PC-3 (cell line): ENCODE results near the gene ASCC3. TPM values are rescaled to one million over a fixed set of nuclear protein-coding genes. Genes with fewer than 3 reads are reported as not detected.

Experiments used
- ATAC-seq: fragments of 200-7000 bp; cut with Tn5 transposase; 2 replicates; pipeline ENCODE4 v1.9.1; 2020; ENCODE audit warnings: mild to moderate bottlenecking, moderate library complexity
- BruUV-seq: library from RNA; stranded (reverse); fragments of 400-500 nt; replicated peaks from 2 replicates; lab custom pipeline; 2021; lab: Mats Ljungman, UMichigan
- CTCF ChIA-PET: fragments of 300-600 bp; sonication (Branson Sonifier 250); formaldehyde crosslinking; loops from one replicate; lab custom pipeline; 2022; ENCODE audit warnings: antibody characterized with exemption; lab: Charles Lee
- POLR2A ChIA-PET: fragments of 300-600 bp; sonication (Branson Sonifier 250); formaldehyde crosslinking; loops from one replicate; lab custom pipeline; 2022; ENCODE audit warnings: antibody characterized with exemption; ENCODE audit not compliant: unreplicated experiment; lab: Charles Lee
- DNase-seq: peaks from one replicate; pipeline ENCODE4 v3.0.0-alpha.2; 2015
- H2AFZ ChIP-seq: fragments of 300-600 bp; sonication (generic); 2 replicates; pipeline ENCODE4 v1.6.0; 2016; ENCODE audit warnings: antibody characterized with exemption, low read length
- H3F3A ChIP-seq: fragments of 300-600 bp; sonication (generic); one replicate; pipeline ENCODE4 v1.6.0; 2017; ENCODE audit warnings: antibody characterized with exemption, low read length, control low read depth, mild to moderate bottlenecking; ENCODE audit not compliant: unreplicated experiment
- H3K27ac ChIP-seq: fragments of 300-600 bp; sonication (generic); 2 replicates; pipeline ENCODE4 v1.5.1; 2016; ENCODE audit warnings: mild to moderate bottlenecking, low read length
- H3K27me3 ChIP-seq: fragments of 300-600 bp; sonication (generic); 2 replicates; pipeline ENCODE4 v1.6.1; 2016; ENCODE audit warnings: low read length, mixed read lengths
- H3K36me3 ChIP-seq: fragments of 300-600 bp; sonication (generic); 2 replicates; pipeline ENCODE4 v1.6.1; 2016; ENCODE audit warnings: low read depth, mixed run types, low read length, mixed read lengths
- H3K4me1 ChIP-seq: fragments of 300-600 bp; sonication (generic); 2 replicates; pipeline ENCODE4 v1.5.1; 2016; ENCODE audit warnings: low read length; ENCODE audit not compliant: insufficient read depth
- H3K4me2 ChIP-seq: fragments of 300-600 bp; sonication (generic); 2 replicates; pipeline ENCODE4 v1.6.0; 2016; ENCODE audit warnings: low read length
- H3K4me3 ChIP-seq: fragments of 300-600 bp; sonication (generic); 2 replicates; pipeline ENCODE4 v1.5.1; 2016; ENCODE audit warnings: mild to moderate bottlenecking, low read length, mixed read lengths
- H3K79me2 ChIP-seq: fragments of 300-600 bp; sonication (generic); 2 replicates; pipeline ENCODE4 v1.6.1; 2017; ENCODE audit warnings: low read length, mixed read lengths
- H3K9ac ChIP-seq: fragments of 300-600 bp; sonication (generic); 2 replicates; pipeline ENCODE4 v1.6.0; 2016; ENCODE audit warnings: mild to moderate bottlenecking, low read length
- H3K9me2 ChIP-seq: fragments of 300-600 bp; sonication (generic); replicated peaks from 2 replicates; pipeline ENCODE4 v1.6.1; 2016; ENCODE audit warnings: mixed run types, low read length, mixed read lengths
- H3K9me3 ChIP-seq: fragments of 300-600 bp; sonication (generic); 2 replicates; pipeline ENCODE4 v1.6.1; 2016; ENCODE audit warnings: low read length, mixed read lengths
- H4K20me1 ChIP-seq: fragments of 300-600 bp; sonication (generic); 2 replicates; pipeline ENCODE4 v1.6.1; 2016; ENCODE audit warnings: low read length, mixed read lengths
- EZH2 ChIP-seq: fragments of 300-600 bp; sonication (generic); IDR thresholded peaks from one replicate; pipeline ENCODE4 v1.6.1; 2017; ENCODE audit warnings: antibody characterized with exemption, mild to moderate bottlenecking, low read length; ENCODE audit not compliant: unreplicated experiment
- EZH2phosphoT487 ChIP-seq: fragments of 300-600 bp; sonication (generic); IDR thresholded peaks from 2 replicates; pipeline ENCODE4 v1.6.1; 2018; ENCODE audit warnings: mild to moderate bottlenecking, antibody characterized with exemption, low read length, borderline replicate concordance
- intact Hi-C: fragments of 100-400 bp; cut with micrococcal nuclease; formaldehyde crosslinking; loops from 2 replicates; pipeline ENCODE4 v1.9.0; 2023
- total RNA-seq: library from RNA; depleted of rRNA; stranded (reverse); fragments of >200 nt; gene quantifications from 2 replicates; pipeline ENCODE4 v1.2.3, GENCODE V29; 2014
- TF ChIP-seq, protein P1 (sequence below): fragments of 300-600 bp; sonication (generic); conservative IDR thresholded peaks from 2 replicates; pipeline ENCODE4 v1.5.1; 2017; ENCODE audit warnings: antibody characterized with exemption, low read depth, mild to moderate bottlenecking, low read length

Gene ASCC3
- total RNA-seq, 1 experiment from 2014 or later = 27.7 TPM

DNA sequence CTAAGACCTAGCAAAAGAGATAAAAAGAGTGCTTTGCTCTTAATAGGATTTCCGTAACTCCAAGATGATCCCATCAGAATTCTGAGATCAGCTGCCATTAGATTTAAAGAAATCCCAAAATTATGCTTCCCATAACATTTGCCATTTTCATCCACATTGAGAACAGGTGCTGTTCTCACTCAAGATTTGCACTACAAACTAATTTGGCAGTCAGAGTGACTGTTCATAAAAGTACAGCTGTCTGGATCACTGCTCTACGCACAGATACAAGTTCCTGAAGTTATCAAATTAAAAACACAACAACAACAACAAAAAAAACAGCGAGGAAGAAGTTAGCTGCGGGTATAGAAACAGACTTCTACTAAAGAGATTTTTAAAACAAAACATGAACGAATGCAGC is 58.1 kb downstream of the ASCC3 start:
- no TSS peak for BruUV-seq
- Histone ChIP-seq H3K9me2 (no peaks in the 10 kb centered on the region), H3K79me2 (0 out of 2 replicates have a peak, but pooled peaks cover 12% of the 10 kb centered on the region), H3K9ac (no peak overlapping the region), H3K27me3 (no peaks in the 10 kb centered on the region), H3K4me3 (no peak overlapping the region), H3K27ac (no peak overlapping the region), H3K9me3 (no peaks in the 10 kb centered on the region), H4K20me1 (no peaks in the 10 kb centered on the region), H3K4me2 (no peak overlapping the region), H3K36me3 (no peaks in the 10 kb centered on the region), H3F3A (no peaks in the 10 kb centered on the region), H2AFZ (no peak overlapping the region), H3K4me1 (no peaks in the 10 kb centered on the region; the same call in 1 of the 2 replicates)
- CTCF ChIA-PET = no interaction called here
- no peak for TF ChIP-seq EZH2
- no peak for TF ChIP-seq EZH2phosphoT487
- TF ChIP-seq, protein P1, sequence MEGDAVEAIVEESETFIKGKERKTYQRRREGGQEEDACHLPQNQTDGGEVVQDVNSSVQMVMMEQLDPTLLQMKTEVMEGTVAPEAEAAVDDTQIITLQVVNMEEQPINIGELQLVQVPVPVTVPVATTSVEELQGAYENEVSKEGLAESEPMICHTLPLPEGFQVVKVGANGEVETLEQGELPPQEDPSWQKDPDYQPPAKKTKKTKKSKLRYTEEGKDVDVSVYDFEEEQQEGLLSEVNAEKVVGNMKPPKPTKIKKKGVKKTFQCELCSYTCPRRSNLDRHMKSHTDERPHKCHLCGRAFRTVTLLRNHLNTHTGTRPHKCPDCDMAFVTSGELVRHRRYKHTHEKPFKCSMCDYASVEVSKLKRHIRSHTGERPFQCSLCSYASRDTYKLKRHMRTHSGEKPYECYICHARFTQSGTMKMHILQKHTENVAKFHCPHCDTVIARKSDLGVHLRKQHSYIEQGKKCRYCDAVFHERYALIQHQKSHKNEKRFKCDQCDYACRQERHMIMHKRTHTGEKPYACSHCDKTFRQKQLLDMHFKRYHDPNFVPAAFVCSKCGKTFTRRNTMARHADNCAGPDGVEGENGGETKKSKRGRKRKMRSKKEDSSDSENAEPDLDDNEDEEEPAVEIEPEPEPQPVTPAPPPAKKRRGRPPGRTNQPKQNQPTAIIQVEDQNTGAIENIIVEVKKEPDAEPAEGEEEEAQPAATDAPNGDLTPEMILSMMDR = no peak
- POLR2A ChIA-PET = no interaction called here
- no peak for ATAC-seq
- DNase-seq = no peak
- intact Hi-C loops = no loop called here

DNA sequence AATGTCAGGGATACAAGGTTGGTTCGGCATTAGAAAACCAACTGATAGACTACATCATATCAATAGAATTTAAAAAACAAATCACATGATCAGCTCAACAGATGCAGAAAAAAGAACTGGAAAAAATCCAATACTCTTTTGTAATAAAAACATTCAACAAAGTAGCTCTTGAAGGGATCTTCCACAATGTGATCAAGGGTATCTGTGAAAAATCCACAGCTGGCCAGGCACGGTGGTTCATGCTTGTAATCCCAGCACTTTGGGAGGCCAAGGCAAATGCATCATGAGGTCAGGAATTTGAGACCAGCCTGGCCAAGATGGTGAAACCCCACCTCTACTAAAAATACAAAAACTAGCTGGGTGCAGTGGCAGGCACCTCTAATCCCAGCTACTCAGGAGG is 63.1 kb downstream of the ASCC3 start:
- ChIA-PET POLR2A (no interaction called here), CTCF (interaction anchor here (0.7 kb wide), 1 partner anchor 22 kb away, joined by 4 read pairs; no protein-coding TSS in a partner anchor)
- Histone ChIP-seq H3K9me3 (no peaks in the 10 kb centered on the region), H4K20me1 (no peaks in the 10 kb centered on the region), H3K4me2 (no peak overlapping the region), H3K27me3 (no peaks in the 10 kb centered on the region), H3K4me1 (no peaks in the 10 kb centered on the region; the same call in 1 of the 2 replicates), H3K9me2 (no peaks in the 10 kb centered on the region), H3K9ac (no peak overlapping the region), H3K27ac (no peak overlapping the region), H2AFZ (no peak overlapping the region), H3K4me3 (no peak overlapping the region), H3K79me2 (peaks cover 37% of the 10 kb centered on the region), H3F3A (no peaks in the 10 kb centered on the region), H3K36me3 (no peaks in the 10 kb centered on the region)
- ATAC-seq = no peak
- intact Hi-C loops = no loop called here
- DNase-seq = no peak
- no TSS peak for BruUV-seq
- TF ChIP-seq EZH2phosphoT487 = no peak
- no peak for TF ChIP-seq EZH2
- TF ChIP-seq, protein P1 = no peak

- no peak overlapping the region for H3K4me3 ChIP-seq
- no peaks in the 10 kb centered on the region for H3F3A ChIP-seq
- H3K4me1 ChIP-seq = peaks cover 9% of the 10 kb centered on the region; the same call in 1 of the 2 replicates
- CTCF ChIA-PET = no interaction called here
- H3K9me2 ChIP-seq = no peaks in the 10 kb centered on the region
- H3K27me3 ChIP-seq = no peaks in the 10 kb centered on the region
- H3K79me2 ChIP-seq = peaks cover 17% of the 10 kb centered on the region
- intact Hi-C loops = no loop called here
- POLR2A ChIA-PET = no interaction called here
- no peak for ATAC-seq
- no peak overlapping the region for H3K27ac ChIP-seq
- no peak overlapping the region for H3K9ac ChIP-seq
- TF ChIP-seq EZH2phosphoT487 (no peak), EZH2 (no peak)
- TF ChIP-seq, protein P1 = no peak
- no peak overlapping the region for H2AFZ ChIP-seq
- no peaks in the 10 kb centered on the region for H3K9me3 ChIP-seq
- H3K4me2 ChIP-seq = no peak overlapping the region
- DNase-seq = no peak
- BruUV-seq = no TSS peak
- H4K20me1 ChIP-seq = no peaks in the 10 kb centered on the region
- H3K36me3 ChIP-seq = no peaks in the 10 kb centered on the region
Observed at GRCh38 chr6:100810015-100810414, 71.1 kb downstream of the ASCC3 start.
